ENCODE results near the gene SHCBP1L.

The SHCBP1L gene

GRCh38 chr1:182939413-182939812 is 13.6 kb downstream of the SHCBP1L start:
- peaks cover 5% of the 10 kb centered on the region for H3K27me3 ChIP-seq (ENCODE audit: insufficient read depth, poor library complexity, severe bottlenecking)
- H3K4me3 ChIP-seq (replicated peaks; ENCODE audit: insufficient read depth, low read length), result no peak overlapping the region
- no peak overlapping the region for H3K27ac ChIP-seq (replicated peaks)
- no peak for DNase-seq (ENCODE audit: low read depth in 1 of 2, low spot score in 1 of 2)
- TF ChIP-seq GABPA (IDR thresholded peaks at IDR 0.05; ENCODE audit: low read depth), result no peak
- no peak for TF ChIP-seq CTCF (IDR thresholded peaks at IDR 0.05; ENCODE audit: insufficient read depth, low read length)
- no peak for TF ChIP-seq REST (IDR thresholded peaks at IDR 0.05; ENCODE audit: insufficient replicate concordance, low read depth)
- no peak for TF ChIP-seq SPI1 (IDR thresholded peaks at IDR 0.05; ENCODE audit: borderline replicate concordance, low read depth)
- TF ChIP-seq POLR2AphosphoS5 (IDR thresholded peaks at IDR 0.05; ENCODE audit: low read depth), result no peak

- no peak overlapping the region for H3K27ac ChIP-seq (replicated peaks)
- no peak for DNase-seq (ENCODE audit: low read depth in 1 of 2, low spot score in 1 of 2)
- no peak overlapping the region for H3K4me3 ChIP-seq (replicated peaks; ENCODE audit: insufficient read depth, low read length)
- TF ChIP-seq POLR2AphosphoS5 (IDR thresholded peaks at IDR 0.05; ENCODE audit: low read depth) (no peak), REST (IDR thresholded peaks at IDR 0.05; ENCODE audit: insufficient replicate concordance, low read depth) (no peak), CTCF (IDR thresholded peaks at IDR 0.05; ENCODE audit: insufficient read depth, low read length) (no peak), SPI1 (IDR thresholded peaks at IDR 0.05; ENCODE audit: borderline replicate concordance, low read depth) (no peak), GABPA (IDR thresholded peaks at IDR 0.05; ENCODE audit: low read depth) (no peak)
- H3K27me3 ChIP-seq (ENCODE audit: insufficient read depth, poor library complexity, severe bottlenecking), result peaks cover under 1% of the 10 kb centered on the region
These were observed 17.2 kb downstream of the SHCBP1L start for GRCh38 chr1:182935716-182936115.

DNA sequence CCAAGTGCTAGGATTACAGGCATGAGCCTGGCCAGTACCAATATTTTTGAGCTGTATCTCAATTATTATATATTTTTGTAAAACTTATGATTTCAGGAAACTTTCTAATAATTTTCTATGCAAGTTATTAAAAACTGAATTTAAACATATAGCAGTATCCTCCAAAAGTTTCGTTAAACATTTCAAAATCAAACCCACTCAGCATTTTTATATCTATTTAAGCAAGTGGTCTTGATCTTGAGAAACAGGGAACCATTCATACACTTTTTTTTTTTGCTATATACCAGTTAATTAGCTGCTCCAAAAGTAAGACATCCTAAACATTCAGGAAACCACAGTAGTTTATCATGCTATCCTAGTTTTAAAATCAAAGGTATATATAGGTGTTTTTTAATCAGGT is 22.0 kb downstream of the SHCBP1L start:
- no peaks in the 10 kb centered on the region for H3K27me3 ChIP-seq (ENCODE audit: insufficient read depth, poor library complexity, severe bottlenecking)
- H3K27ac ChIP-seq (replicated peaks), result no peak overlapping the region
- no peak for DNase-seq (ENCODE audit: low read depth in 1 of 2, low spot score in 1 of 2)
- H3K4me3 ChIP-seq (replicated peaks; ENCODE audit: insufficient read depth, low read length), result no peak overlapping the region
- TF ChIP-seq POLR2AphosphoS5 (IDR thresholded peaks at IDR 0.05; ENCODE audit: low read depth), result no peak
- TF ChIP-seq CTCF (IDR thresholded peaks at IDR 0.05; ENCODE audit: insufficient read depth, low read length), result no peak
- no peak for TF ChIP-seq GABPA (IDR thresholded peaks at IDR 0.05; ENCODE audit: low read depth)
- no peak for TF ChIP-seq REST (IDR thresholded peaks at IDR 0.05; ENCODE audit: insufficient replicate concordance, low read depth)
- no peak for TF ChIP-seq SPI1 (IDR thresholded peaks at IDR 0.05; ENCODE audit: borderline replicate concordance, low read depth)

All from HL-60 (cell line).